ENCODE measurements around the gene SPESP1. TPM values are rescaled to one million over a fixed set of nuclear protein-coding genes. Genes with fewer than 3 reads are reported as not detected.

SPESP1 gene
- total RNA-seq, 1 experiment from 2014 or later, result not detected

DNA sequence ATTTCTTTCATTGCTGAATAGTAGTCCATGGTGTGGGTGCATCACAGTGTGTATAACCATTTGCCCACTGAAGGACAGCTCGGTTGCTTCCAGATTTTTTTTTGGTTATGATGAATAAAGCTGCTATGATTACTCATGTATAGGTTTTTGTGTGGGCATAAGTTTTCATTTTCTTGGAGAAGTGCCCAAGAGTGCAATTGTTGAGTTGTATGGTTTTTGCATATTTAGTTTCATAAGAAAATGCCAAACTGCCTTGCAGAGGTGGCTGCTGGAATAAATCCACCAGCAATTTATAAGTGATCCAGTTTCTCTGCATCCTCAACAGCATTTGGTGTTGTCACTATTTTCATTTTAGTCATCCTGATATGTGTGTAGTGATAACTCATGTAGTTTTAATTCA lies 8.4 kb upstream of the SPESP1 start:
- ChIA-PET POLR2A (no interaction called here), CTCF (interaction anchor here (0.5 kb wide), 1 partner anchor 33 kb away, joined by 3 read pairs; no protein-coding TSS in a partner anchor)
- intact Hi-C loops (cut with micrococcal nuclease; ENCODE audit: unreplicated experiment), result no loop called here
- BruUV-seq (replicated peaks), result no TSS peak
- Histone ChIP-seq H3K9me3 (ENCODE audit: control insufficient read depth, insufficient read depth, low read depth, low read length) (no peaks in the 10 kb centered on the region), H3K4me1 (ENCODE audit: control insufficient read depth, insufficient read depth, low read length) (no peaks in the 10 kb centered on the region), H3K4me3 (ENCODE audit: low read depth in 2 of 2, low read length in 2 of 2) (no peak overlapping the region), H3K27me3 (ENCODE audit: control insufficient read depth, insufficient read depth, low read length) (peaks cover 9% of the 10 kb centered on the region), H3K27ac (ENCODE audit: low read length) (no peak overlapping the region), H3K36me3 (ENCODE audit: control insufficient read depth, insufficient read depth, low read length) (no peaks in the 10 kb centered on the region)
- in situ Hi-C loops (cut with HindIII; ENCODE audit: low pct_unique_long_range_greater_than_20kb, low sequenced_read_pairs), result no loop called here
- DNase-seq (ENCODE audit: low read depth, low spot score) (no peak), ATAC-seq (no peak)
- TF ChIP-seq TCF7L2 (IDR thresholded peaks at IDR 0.05; ENCODE audit: low read depth, low read length), result no peak
- no peak for TF ChIP-seq SIN3A (IDR thresholded peaks at IDR 0.05; ENCODE audit: borderline replicate concordance, insufficient read depth, low read depth, low read length)
- TF ChIP-seq POLR2AphosphoS5 (IDR thresholded peaks at IDR 0.05; ENCODE audit: low read depth, low read length), result no peak
- TF ChIP-seq, protein P1, sequence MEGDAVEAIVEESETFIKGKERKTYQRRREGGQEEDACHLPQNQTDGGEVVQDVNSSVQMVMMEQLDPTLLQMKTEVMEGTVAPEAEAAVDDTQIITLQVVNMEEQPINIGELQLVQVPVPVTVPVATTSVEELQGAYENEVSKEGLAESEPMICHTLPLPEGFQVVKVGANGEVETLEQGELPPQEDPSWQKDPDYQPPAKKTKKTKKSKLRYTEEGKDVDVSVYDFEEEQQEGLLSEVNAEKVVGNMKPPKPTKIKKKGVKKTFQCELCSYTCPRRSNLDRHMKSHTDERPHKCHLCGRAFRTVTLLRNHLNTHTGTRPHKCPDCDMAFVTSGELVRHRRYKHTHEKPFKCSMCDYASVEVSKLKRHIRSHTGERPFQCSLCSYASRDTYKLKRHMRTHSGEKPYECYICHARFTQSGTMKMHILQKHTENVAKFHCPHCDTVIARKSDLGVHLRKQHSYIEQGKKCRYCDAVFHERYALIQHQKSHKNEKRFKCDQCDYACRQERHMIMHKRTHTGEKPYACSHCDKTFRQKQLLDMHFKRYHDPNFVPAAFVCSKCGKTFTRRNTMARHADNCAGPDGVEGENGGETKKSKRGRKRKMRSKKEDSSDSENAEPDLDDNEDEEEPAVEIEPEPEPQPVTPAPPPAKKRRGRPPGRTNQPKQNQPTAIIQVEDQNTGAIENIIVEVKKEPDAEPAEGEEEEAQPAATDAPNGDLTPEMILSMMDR (IDR thresholded peaks at IDR 0.05), result no peak
- TF ChIP-seq, protein P2, sequence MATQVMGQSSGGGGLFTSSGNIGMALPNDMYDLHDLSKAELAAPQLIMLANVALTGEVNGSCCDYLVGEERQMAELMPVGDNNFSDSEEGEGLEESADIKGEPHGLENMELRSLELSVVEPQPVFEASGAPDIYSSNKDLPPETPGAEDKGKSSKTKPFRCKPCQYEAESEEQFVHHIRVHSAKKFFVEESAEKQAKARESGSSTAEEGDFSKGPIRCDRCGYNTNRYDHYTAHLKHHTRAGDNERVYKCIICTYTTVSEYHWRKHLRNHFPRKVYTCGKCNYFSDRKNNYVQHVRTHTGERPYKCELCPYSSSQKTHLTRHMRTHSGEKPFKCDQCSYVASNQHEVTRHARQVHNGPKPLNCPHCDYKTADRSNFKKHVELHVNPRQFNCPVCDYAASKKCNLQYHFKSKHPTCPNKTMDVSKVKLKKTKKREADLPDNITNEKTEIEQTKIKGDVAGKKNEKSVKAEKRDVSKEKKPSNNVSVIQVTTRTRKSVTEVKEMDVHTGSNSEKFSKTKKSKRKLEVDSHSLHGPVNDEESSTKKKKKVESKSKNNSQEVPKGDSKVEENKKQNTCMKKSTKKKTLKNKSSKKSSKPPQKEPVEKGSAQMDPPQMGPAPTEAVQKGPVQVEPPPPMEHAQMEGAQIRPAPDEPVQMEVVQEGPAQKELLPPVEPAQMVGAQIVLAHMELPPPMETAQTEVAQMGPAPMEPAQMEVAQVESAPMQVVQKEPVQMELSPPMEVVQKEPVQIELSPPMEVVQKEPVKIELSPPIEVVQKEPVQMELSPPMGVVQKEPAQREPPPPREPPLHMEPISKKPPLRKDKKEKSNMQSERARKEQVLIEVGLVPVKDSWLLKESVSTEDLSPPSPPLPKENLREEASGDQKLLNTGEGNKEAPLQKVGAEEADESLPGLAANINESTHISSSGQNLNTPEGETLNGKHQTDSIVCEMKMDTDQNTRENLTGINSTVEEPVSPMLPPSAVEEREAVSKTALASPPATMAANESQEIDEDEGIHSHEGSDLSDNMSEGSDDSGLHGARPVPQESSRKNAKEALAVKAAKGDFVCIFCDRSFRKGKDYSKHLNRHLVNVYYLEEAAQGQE (IDR thresholded peaks at IDR 0.05; ENCODE audit: insufficient read depth in 1 of 2, low read depth in 2 of 2, low read length in 1 of 2), result no peak

DNA sequence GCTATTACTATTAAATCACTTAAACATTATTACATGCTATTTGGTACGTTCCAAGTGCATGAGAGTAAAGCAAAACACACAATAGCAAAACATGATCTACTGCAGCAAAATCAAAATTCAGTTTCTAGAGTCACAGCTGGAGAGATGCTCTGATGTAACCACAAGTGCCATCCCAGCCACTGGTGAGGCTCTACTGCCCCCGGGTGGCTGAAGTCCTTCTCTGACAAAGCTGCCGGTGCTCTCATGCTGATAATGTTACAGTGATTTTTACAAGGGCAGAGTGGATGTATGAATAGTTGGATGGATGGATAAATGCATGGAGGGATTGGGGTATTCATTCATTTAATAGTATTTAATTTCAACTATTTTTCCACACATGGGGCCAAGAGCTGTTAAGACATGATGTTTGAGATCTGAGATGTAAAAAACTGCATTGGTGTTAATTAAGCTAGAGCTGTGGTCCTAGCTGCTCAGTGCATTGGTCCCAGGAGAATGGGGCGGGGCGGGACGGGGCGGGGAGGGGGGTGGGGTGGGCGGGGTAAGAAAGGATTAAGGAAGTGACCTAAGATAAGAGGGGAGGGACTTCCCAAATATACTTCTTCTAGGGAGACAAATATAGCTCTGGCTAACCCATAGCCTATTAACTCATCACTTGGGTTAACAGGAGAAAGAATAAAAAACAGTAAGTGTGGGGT lies 5.3 kb upstream of the SPESP1 start:
- BruUV-seq (replicated peaks), result no TSS peak
- POLR2A ChIA-PET, result no interaction called here
- TF ChIP-seq, protein P1 (IDR thresholded peaks at IDR 0.05), result peak; percentile 90
- TF ChIP-seq, protein P2 (IDR thresholded peaks at IDR 0.05; ENCODE audit: insufficient read depth in 1 of 2, low read depth in 2 of 2, low read length in 1 of 2), result no peak
- TF ChIP-seq TCF7L2 (IDR thresholded peaks at IDR 0.05; ENCODE audit: low read depth, low read length), result no peak
- no peak for TF ChIP-seq POLR2AphosphoS5 (IDR thresholded peaks at IDR 0.05; ENCODE audit: low read depth, low read length)
- no peak for TF ChIP-seq SIN3A (IDR thresholded peaks at IDR 0.05; ENCODE audit: borderline replicate concordance, insufficient read depth, low read depth, low read length)
- H3K4me3 ChIP-seq (ENCODE audit: low read depth in 2 of 2, low read length in 2 of 2), result no peak overlapping the region
- intact Hi-C loops (cut with micrococcal nuclease; ENCODE audit: unreplicated experiment), result loop anchor here (2.0 kb wide), 1 partner anchor 370 kb away; no protein-coding TSS in a partner anchor
- no peaks in the 10 kb centered on the region for H3K4me1 ChIP-seq (ENCODE audit: control insufficient read depth, insufficient read depth, low read length)
- H3K36me3 ChIP-seq (ENCODE audit: control insufficient read depth, insufficient read depth, low read length), result no peaks in the 10 kb centered on the region
- in situ Hi-C loops (cut with HindIII; ENCODE audit: low pct_unique_long_range_greater_than_20kb, low sequenced_read_pairs), result no loop called here
- ATAC-seq (peak; percentile 98), DNase-seq (ENCODE audit: low read depth, low spot score) (peak; percentile 30)
- CTCF ChIA-PET, result interaction anchor here (0.7 to 1.5 kb wide), 11 partner anchors 13 to 618 kb away, joined by 3 to 13 read pairs (median 5); no protein-coding TSS in a partner anchor
- no peaks in the 10 kb centered on the region for H3K9me3 ChIP-seq (ENCODE audit: control insufficient read depth, insufficient read depth, low read depth, low read length)
- H3K27ac ChIP-seq (ENCODE audit: low read length), result no peak overlapping the region
- H3K27me3 ChIP-seq (ENCODE audit: control insufficient read depth, insufficient read depth, low read length), result peaks cover 10% of the 10 kb centered on the region
